HEK293 (cell line): ENCODE data around the gene CCDC170.
"Not testable (repeated sequence)": the region's sequence is repeated elsewhere in the genome, so short reads cannot be mapped to it uniquely, and the experiment has no call there.

Experiments used
- CTCF ChIA-PET: fragments of 350-600 bp; formaldehyde crosslinking; extraction: SDS; loops from one replicate; lab custom pipeline; 2021; ENCODE audit warnings: antibody characterized with exemption; lab: Yijun Ruan, JAX
- POLR2A ChIA-PET: fragments of 300-600 bp; formaldehyde crosslinking; extraction: SDS; loops from one replicate; lab custom pipeline; 2020; ENCODE audit warnings: antibody characterized with exemption, inconsistent platforms; lab: Yijun Ruan, JAX
- H3K27ac ChIP-seq: fragments of 200-500 bp; sonication (Bioruptor generic); 2 replicates; pipeline ENCODE4 v1.5.1; 2014; ENCODE audit warnings: low read depth, low read length, control low read depth, inconsistent platforms; ENCODE audit errors: extremely low read depth
- H3K36me3 ChIP-seq, 2 experiments: fragments of 200-500 bp in 1 of 2; sonication (Bioruptor generic) in 1 of 2; 1 replicate in 1 of 2; 2 replicates in 1 of 2; pipeline ENCODE4 v1.5.1; 2014 to 2017; ENCODE audit warnings: inconsistent platforms in 2 of 2, low read length in 2 of 2; ENCODE audit not compliant: control insufficient read depth in 2 of 2, insufficient read depth in 1 of 2
- H3K4me1 ChIP-seq: fragments of 200-500 bp; sonication (Bioruptor generic); 2 replicates; pipeline ENCODE4 v1.5.1; 2014; ENCODE audit warnings: mild to moderate bottlenecking, low read length, inconsistent platforms; ENCODE audit not compliant: control insufficient read depth, insufficient read depth
- H3K4me3 ChIP-seq: 2 replicates; pipeline ENCODE4 v1.5.1; 2011; ENCODE audit warnings: low read depth, mild to moderate bottlenecking, control low read depth, low read length, moderate library complexity
- H3K9me3 ChIP-seq: fragments of 200-500 bp; sonication (Bioruptor generic); 2 replicates; pipeline ENCODE4 v1.5.1; 2014; ENCODE audit warnings: low read depth, low read length, inconsistent platforms; ENCODE audit not compliant: control insufficient read depth, insufficient read depth
- MZF1 ChIP-seq: fragments of 450-650 bp; formaldehyde crosslinking; IDR thresholded peaks from 2 replicates; pipeline ENCODE4 v1.5.1; 2017; ENCODE audit warnings: missing biosample characterization, missing genetic modification characterization, borderline replicate concordance
- SETDB1 ChIP-seq: IDR thresholded peaks from one replicate; pipeline ENCODE4 v1.6.1; 2017; ENCODE audit warnings: mild to moderate bottlenecking, low read length, moderate library complexity, mixed read lengths; ENCODE audit not compliant: insufficient read length
- SP7 ChIP-seq: fragments of 450-650 bp; formaldehyde crosslinking; IDR thresholded peaks from 2 replicates; pipeline ENCODE4 v1.5.1; 2016; ENCODE audit warnings: missing biosample characterization, missing genetic modification characterization
- ZBTB1 ChIP-seq: fragments of 450-650 bp; formaldehyde crosslinking; IDR thresholded peaks from 2 replicates; pipeline ENCODE4 v1.5.1; 2016; ENCODE audit warnings: missing biosample characterization, missing genetic modification characterization
- ZNF132 ChIP-seq: fragments of 450-650 bp; formaldehyde crosslinking; IDR thresholded peaks from 2 replicates; pipeline ENCODE4 v1.5.1; 2017; ENCODE audit warnings: missing biosample characterization, missing genetic modification characterization, borderline replicate concordance
- ZNF157 ChIP-seq: fragments of 450-650 bp; formaldehyde crosslinking; IDR thresholded peaks from 2 replicates; pipeline ENCODE4 v1.5.1; 2016; ENCODE audit warnings: missing biosample characterization, missing genetic modification characterization
- ZNF16 ChIP-seq: fragments of 450-650 bp; formaldehyde crosslinking; IDR thresholded peaks from 2 replicates; pipeline ENCODE4 v1.5.1; 2016; ENCODE audit warnings: low read depth, missing biosample characterization, missing genetic modification characterization
- ZNF202 ChIP-seq: fragments of 450-650 bp; formaldehyde crosslinking; IDR thresholded peaks from 2 replicates; pipeline ENCODE4 v1.5.1; 2016; ENCODE audit warnings: missing biosample characterization, missing genetic modification characterization, borderline replicate concordance
- ZNF37A ChIP-seq: fragments of 450-650 bp; IDR thresholded peaks from 2 replicates; pipeline ENCODE4 v1.5.1; 2018; ENCODE audit warnings: missing biosample characterization, missing genetic modification characterization
- ZNF513 ChIP-seq: fragments of 450-650 bp; IDR thresholded peaks from 2 replicates; pipeline ENCODE4 v1.5.1; 2018; ENCODE audit warnings: missing biosample characterization, missing genetic modification characterization
- ZNF585B ChIP-seq: fragments of 450-650 bp; formaldehyde crosslinking; IDR thresholded peaks from 2 replicates; pipeline ENCODE4 v1.5.1; 2016; ENCODE audit warnings: missing biosample characterization, missing genetic modification characterization
- ZNF624 ChIP-seq: fragments of 450-650 bp; formaldehyde crosslinking; IDR thresholded peaks from 2 replicates; pipeline ENCODE4 v1.5.1; 2017; ENCODE audit warnings: missing biosample characterization, missing genetic modification characterization
- ZNF670 ChIP-seq: fragments of 450-650 bp; formaldehyde crosslinking; IDR thresholded peaks from 2 replicates; pipeline ENCODE4 v1.5.1; 2016; ENCODE audit warnings: missing biosample characterization, missing genetic modification characterization, low read depth
- ZNF837 ChIP-seq: fragments of 450-650 bp; formaldehyde crosslinking; IDR thresholded peaks from 2 replicates; pipeline ENCODE4 v1.5.1; 2016; ENCODE audit warnings: missing biosample characterization, missing genetic modification characterization
- ZSCAN23 ChIP-seq: fragments of 450-650 bp; formaldehyde crosslinking; IDR thresholded peaks from 2 replicates; pipeline ENCODE4 v1.5.1; 2016; ENCODE audit warnings: missing biosample characterization, missing genetic modification characterization
- TF ChIP-seq, protein P1 (sequence below): fragments of 450-650 bp; formaldehyde crosslinking; IDR thresholded peaks from 2 replicates; pipeline ENCODE4 v1.5.1; 2016; ENCODE audit warnings: missing biosample characterization, missing genetic modification characterization
- TF ChIP-seq, protein P2 (sequence below): fragments of 450-650 bp; formaldehyde crosslinking; IDR thresholded peaks from 2 replicates; pipeline ENCODE4 v1.5.1; 2016; ENCODE audit warnings: missing biosample characterization, missing genetic modification characterization
- TF ChIP-seq, protein P3 (sequence below): fragments of 450-650 bp; formaldehyde crosslinking; IDR thresholded peaks from 2 replicates; pipeline ENCODE4 v1.5.1; 2016; ENCODE audit warnings: missing biosample characterization, missing genetic modification characterization
- TF ChIP-seq, protein P4 (sequence below): fragments of 450-650 bp; formaldehyde crosslinking; IDR thresholded peaks from 2 replicates; pipeline ENCODE4 v1.5.1; 2016; ENCODE audit warnings: missing biosample characterization, missing genetic modification characterization
- TF ChIP-seq, protein P5 (sequence below): fragments of 450-650 bp; formaldehyde crosslinking; IDR thresholded peaks from 2 replicates; pipeline ENCODE4 v1.5.1; 2017; ENCODE audit warnings: missing biosample characterization, missing genetic modification characterization

CCDC170 gene

GRCh38 chr6:151544453-151544852 is 50.6 kb downstream of the CCDC170 start (continued):
- no peak for TF ChIP-seq ZNF16
- TF ChIP-seq ZNF157 (tag by site-specific recombination): no peak
- TF ChIP-seq ZBTB1 (tag by site-specific recombination): no peak
- no peak for TF ChIP-seq ZNF513
- TF ChIP-seq, all 188 proteins: peak for 0

GRCh38 chr6:151544884-151545283 is 51.1 kb downstream of the CCDC170 start:
- POLR2A ChIA-PET, H3K27ac ChIP-seq, CTCF ChIA-PET, H3K4me3 ChIP-seq, H3K4me1 ChIP-seq, H3K9me3 ChIP-seq, H3K36me3 ChIP-seq: not testable (repeated sequence)

DNA sequence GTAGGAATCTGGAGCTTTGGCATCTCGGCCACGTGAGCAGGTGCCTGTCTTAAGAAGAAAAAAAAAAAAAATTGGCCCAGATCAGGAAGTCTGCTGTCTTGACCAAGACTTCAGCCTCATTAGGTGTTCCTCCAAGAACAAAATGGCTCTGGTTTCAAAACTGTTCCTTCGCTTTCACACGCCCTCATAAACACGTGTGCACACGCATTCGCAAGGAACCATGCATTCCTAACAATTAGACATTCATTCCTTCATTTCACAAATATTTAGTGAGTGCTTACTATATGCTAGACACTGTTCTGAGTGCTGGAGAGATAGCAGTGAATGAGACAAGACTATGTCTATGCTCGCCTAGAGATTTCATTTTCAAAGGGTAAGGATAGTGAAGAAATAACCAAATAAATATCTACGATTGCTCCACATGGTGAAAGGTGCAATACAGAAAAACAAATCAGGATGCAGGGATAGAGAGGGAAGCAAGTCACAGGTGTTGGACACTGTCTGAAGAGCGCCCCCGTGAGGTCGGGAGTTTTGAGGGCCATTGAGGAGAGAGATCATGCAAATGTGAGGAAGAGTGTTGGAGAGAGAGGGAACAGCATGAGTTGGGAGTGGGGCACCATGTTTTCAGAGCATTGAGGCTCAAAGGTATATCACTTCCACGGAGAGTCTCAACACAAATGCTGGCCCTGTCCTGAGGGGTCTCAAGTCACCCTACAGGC is 53.3 kb downstream of the CCDC170 start:
- Histone ChIP-seq H3K9me3 (no peaks in the 10 kb centered on the region), H3K27ac (no peak overlapping the region), H3K4me3 (no peak overlapping the region), H3K4me1 (no peaks in the 10 kb centered on the region), H3K36me3 (no peaks in the 10 kb centered on the region)
- ChIA-PET CTCF (no interaction called here), POLR2A (no interaction called here)
- TF ChIP-seq ZNF585B (tag by site-specific recombination) (no peak), ZSCAN23 (tag by site-specific recombination) (no peak), SP7 (tag by site-specific recombination) (no peak), ZNF837 (tag by site-specific recombination) (no peak), ZNF624 (tag by site-specific recombination) (no peak), ZNF202 (tag by site-specific recombination) (no peak)
- TF ChIP-seq, protein P1, sequence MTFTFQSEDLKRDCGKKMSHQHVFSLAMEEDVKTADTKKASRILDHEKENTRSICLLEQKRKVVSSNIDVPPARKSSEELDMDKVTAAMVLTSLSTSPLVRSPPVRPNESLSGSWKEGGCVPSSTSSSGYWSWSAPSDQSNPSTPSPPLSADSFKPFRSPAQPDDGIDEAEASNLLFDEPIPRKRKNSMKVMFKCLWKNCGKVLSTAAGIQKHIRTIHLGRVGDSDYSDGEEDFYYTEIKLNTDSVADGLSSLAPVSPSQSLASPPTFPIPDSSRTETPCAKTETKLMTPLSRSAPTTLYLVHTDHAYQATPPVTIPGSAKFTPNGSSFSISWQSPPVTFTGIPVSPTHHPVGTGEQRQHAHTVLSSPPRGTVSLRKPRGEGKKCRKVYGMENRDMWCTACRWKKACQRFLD (tag by site-specific recombination): no peak
- TF ChIP-seq, protein P2, sequence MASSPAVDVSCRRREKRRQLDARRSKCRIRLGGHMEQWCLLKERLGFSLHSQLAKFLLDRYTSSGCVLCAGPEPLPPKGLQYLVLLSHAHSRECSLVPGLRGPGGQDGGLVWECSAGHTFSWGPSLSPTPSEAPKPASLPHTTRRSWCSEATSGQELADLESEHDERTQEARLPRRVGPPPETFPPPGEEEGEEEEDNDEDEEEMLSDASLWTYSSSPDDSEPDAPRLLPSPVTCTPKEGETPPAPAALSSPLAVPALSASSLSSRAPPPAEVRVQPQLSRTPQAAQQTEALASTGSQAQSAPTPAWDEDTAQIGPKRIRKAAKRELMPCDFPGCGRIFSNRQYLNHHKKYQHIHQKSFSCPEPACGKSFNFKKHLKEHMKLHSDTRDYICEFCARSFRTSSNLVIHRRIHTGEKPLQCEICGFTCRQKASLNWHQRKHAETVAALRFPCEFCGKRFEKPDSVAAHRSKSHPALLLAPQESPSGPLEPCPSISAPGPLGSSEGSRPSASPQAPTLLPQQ (tag by site-specific recombination): no peak
- TF ChIP-seq, protein P3, sequence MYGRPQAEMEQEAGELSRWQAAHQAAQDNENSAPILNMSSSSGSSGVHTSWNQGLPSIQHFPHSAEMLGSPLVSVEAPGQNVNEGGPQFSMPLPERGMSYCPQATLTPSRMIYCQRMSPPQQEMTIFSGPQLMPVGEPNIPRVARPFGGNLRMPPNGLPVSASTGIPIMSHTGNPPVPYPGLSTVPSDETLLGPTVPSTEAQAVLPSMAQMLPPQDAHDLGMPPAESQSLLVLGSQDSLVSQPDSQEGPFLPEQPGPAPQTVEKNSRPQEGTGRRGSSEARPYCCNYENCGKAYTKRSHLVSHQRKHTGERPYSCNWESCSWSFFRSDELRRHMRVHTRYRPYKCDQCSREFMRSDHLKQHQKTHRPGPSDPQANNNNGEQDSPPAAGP (tag by site-specific recombination): no peak

GRCh38 chr6:151548201-151548600 is 54.4 kb downstream of the CCDC170 start:
- H3K9me3 ChIP-seq: no peaks in the 10 kb centered on the region
- ChIA-PET CTCF (interaction anchor here (0.6 to 0.8 kb wide), 2 partner anchors 80 to 1873 kb away, joined by 3 to 4 read pairs; no protein-coding TSS in a partner anchor), POLR2A (no interaction called here)
- H3K36me3 ChIP-seq: no peaks in the 10 kb centered on the region
- H3K27ac ChIP-seq: no peak overlapping the region
- no peak overlapping the region for H3K4me3 ChIP-seq
- H3K4me1 ChIP-seq: no peaks in the 10 kb centered on the region
- TF ChIP-seq SETDB1 (no peak), ZNF132 (tag by site-specific recombination) (no peak), ZNF670 (tag by site-specific recombination) (no peak), ZNF37A (tag by site-specific recombination) (no peak), MZF1 (tag by site-specific recombination) (no peak)
- TF ChIP-seq, protein P4, sequence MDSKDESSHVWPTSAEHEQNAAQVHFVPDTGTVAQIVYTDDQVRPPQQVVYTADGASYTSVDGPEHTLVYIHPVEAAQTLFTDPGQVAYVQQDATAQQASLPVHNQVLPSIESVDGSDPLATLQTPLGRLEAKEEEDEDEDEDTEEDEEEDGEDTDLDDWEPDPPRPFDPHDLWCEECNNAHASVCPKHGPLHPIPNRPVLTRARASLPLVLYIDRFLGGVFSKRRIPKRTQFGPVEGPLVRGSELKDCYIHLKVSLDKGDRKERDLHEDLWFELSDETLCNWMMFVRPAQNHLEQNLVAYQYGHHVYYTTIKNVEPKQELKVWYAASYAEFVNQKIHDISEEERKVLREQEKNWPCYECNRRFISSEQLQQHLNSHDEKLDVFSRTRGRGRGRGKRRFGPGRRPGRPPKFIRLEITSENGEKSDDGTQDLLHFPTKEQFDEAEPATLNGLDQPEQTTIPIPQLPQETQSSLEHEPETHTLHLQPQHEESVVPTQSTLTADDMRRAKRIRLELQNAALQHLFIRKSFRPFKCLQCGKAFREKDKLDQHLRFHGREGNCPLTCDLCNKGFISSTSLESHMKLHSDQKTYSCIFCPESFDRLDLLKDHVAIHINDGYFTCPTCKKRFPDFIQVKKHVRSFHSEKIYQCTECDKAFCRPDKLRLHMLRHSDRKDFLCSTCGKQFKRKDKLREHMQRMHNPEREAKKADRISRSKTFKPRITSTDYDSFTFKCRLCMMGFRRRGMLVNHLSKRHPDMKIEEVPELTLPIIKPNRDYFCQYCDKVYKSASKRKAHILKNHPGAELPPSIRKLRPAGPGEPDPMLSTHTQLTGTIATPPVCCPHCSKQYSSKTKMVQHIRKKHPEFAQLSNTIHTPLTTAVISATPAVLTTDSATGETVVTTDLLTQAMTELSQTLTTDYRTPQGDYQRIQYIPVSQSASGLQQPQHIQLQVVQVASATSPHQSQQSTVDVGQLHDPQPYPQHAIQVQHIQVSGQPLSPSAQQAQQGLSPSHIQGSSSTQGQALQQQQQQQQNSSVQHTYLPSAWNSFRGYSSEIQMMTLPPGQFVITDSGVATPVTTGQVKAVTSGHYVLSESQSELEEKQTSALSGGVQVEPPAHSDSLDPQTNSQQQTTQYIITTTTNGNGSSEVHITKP: no peak
- TF ChIP-seq, protein P5, sequence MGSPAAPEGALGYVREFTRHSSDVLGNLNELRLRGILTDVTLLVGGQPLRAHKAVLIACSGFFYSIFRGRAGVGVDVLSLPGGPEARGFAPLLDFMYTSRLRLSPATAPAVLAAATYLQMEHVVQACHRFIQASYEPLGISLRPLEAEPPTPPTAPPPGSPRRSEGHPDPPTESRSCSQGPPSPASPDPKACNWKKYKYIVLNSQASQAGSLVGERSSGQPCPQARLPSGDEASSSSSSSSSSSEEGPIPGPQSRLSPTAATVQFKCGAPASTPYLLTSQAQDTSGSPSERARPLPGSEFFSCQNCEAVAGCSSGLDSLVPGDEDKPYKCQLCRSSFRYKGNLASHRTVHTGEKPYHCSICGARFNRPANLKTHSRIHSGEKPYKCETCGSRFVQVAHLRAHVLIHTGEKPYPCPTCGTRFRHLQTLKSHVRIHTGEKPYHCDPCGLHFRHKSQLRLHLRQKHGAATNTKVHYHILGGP (tag by site-specific recombination): no peak
